GM10248 (cell line): ENCODE data around the gene CHKA.

ENCODE experiments used
- CTCF ChIA-PET: fragments of 300-600 bp; sonication (Branson Sonifier 250); formaldehyde crosslinking; extraction: SDS; loops from one replicate; lab custom pipeline; 2021; ENCODE audit warnings: antibody characterized with exemption; lab: Yijun Ruan, JAX
- POLR2A ChIA-PET: fragments of 350-650 bp; sonication (Branson Sonifier 250); formaldehyde crosslinking; extraction: SDS; loops from one replicate; lab custom pipeline; 2020; ENCODE audit warnings: antibody characterized with exemption; lab: Yijun Ruan, JAX
- DNase-seq: peaks from one replicate; pipeline ENCODE4 v3.0.0; 2012; ENCODE audit errors: extremely low spot score
- CTCF ChIP-seq: IDR thresholded peaks from 2 replicates; pipeline ENCODE4 v1.5.1; 2012; ENCODE audit warnings: mild to moderate bottlenecking, low read depth; ENCODE audit errors: extremely low read depth, missing control alignments, control extremely low read depth

Gene CHKA

GRCh38 chr11:68016161-68016903 is 104.9 kb downstream of the CHKA start:
- DNase-seq = no peak
- TF ChIP-seq CTCF = no peak
- POLR2A ChIA-PET = interaction anchor here (0.6 to 0.9 kb wide), 2 partner anchors 8 to 266 kb away, joined by 3 to 7 read pairs; no protein-coding TSS in a partner anchor
- CTCF ChIA-PET = no interaction called here

GRCh38 chr11:68015467-68015866 is 105.7 kb downstream of the CHKA start:
- CTCF ChIA-PET = no interaction called here
- POLR2A ChIA-PET = interaction anchor here (0.9 kb wide), 1 partner anchor 9 kb away, joined by 3 read pairs; no protein-coding TSS in a partner anchor
- no peak for TF ChIP-seq CTCF
- DNase-seq = no peak

DNA sequence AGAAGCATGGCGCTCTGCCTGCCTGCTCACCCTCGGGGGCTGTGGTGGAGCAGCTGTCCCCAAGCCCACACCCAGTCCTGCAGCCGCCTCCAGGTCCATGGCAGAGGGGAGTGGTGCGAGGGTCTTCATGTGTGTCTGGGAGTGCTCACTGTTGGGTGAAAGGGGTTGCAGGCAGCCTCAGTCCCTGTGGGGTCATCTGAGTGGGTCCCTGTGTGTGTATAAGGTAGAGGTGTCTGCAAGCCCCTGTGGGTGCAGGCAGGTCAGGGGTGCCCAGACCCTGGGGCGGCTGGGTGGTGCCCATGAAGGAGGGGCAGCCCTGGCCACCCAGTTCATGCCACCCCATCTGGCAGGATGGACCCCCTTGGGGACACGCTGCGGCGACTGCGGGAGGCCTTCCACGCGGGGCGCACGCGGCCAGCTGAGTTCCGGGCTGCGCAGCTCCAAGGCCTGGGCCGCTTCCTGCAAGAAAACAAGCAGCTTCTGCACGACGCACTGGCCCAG is 106.2 kb downstream of the CHKA start:
- TF ChIP-seq CTCF = no peak
- ChIA-PET POLR2A (no interaction called here), CTCF (interaction anchor here (1.2 kb wide), 1 partner anchor 59 kb away, joined by 3 read pairs; no protein-coding TSS in a partner anchor)

DNA sequence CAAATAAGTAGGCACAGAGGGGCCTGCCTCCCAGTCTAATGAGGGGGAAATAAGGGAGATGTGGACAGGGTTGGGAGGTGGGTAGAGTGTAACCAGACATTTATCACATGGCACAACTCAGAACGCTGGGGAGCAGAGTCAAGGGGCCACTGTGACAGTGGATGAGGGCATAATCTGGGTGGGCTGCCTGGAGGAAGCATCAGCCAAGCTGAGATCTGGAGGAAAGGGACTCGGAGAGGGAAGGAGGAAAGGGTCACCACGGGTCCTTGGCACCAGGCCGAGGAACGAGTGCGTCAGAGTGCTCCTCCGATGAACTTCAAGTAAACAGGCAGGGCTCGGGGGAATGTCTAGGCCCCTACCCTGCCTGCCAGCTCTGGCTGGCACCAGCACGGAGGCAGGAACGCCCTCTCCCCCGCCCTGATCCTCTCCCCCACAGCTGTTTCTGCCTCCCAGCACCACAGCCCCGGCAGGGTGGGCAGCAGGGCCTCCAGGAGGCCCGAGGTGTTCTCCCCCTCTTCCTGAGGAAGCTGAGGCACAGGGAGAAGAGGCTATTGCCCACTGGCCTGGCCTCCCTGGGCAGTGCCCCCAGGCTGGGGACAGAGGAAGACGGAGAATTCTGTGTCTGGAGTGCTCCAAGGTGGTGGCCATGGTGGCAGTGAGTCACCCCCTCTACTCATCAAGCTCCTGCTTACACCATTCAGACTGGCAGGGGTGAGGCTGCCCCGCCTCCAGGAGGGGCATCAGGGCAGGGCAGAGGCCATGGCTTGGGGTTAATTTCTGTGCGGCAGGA is 106.8 kb downstream of the CHKA start:
- ChIA-PET CTCF (interaction anchor here (1.2 kb wide), 1 partner anchor 59 kb away, joined by 3 read pairs; no protein-coding TSS in a partner anchor), POLR2A (no interaction called here)
- TF ChIP-seq CTCF = no peak
- DNase-seq = no peak

More for the DNA sequence above, 106.2 kb downstream of the CHKA start:
- no peak for DNase-seq

DNA sequence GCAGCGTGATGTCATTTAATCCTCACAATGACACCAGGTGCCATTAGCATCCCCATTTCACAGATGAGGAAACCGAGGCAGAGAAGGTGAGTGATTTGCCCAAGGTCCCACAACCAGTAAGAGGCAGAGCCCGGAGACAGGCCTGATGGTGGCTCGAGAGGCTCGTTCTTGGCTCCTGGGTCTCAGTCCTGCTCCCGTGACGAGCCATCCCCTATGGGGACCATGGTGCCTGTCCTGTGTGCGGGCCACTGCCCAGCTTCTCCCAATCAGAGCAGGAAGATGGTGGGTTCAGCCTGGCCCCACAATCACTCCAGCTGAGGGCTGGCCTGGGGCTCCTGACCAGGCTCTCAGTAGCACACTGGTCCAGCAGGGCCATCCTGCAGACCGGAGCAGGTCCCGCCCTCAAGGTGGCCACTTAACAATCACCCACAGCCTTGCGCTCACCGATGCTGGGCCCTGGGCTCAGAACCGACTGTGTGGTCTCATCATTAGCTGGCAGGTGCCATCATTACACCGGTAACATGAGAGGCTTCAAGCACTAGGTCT is 107.5 kb downstream of the CHKA start:
- DNase-seq = no peak
- ChIA-PET POLR2A (no interaction called here), CTCF (no interaction called here)
- no peak for TF ChIP-seq CTCF
